B cell (primary cell): ENCODE results near the gene SYTL1. TPM values are rescaled to one million over a fixed set of nuclear protein-coding genes. Genes with fewer than 3 reads are reported as not detected.
"Not testable (repeated sequence)": the region's sequence is repeated elsewhere in the genome, so short reads cannot be mapped to it uniquely, and the experiment has no call there.

Experiments
- ATAC-seq: fragments of 200-7000 bp; cut with Tn5 transposase; one replicate; pipeline ENCODE4 v1.10.0; 2021; ENCODE audit warnings: low read depth, mild to moderate bottlenecking, moderate number of reproducible peaks, moderate library complexity
- CTCF ChIA-PET: fragments of 350-600 bp; sonication (Branson Sonifier 250); formaldehyde crosslinking; loops from one replicate; lab custom pipeline; 2021; ENCODE audit warnings: antibody characterized with exemption, inconsistent platforms; lab: Charles Lee
- POLR2A ChIA-PET: fragments of 350-600 bp; sonication (Branson Sonifier 250); formaldehyde crosslinking; loops from one replicate; lab custom pipeline; 2021; ENCODE audit warnings: antibody characterized with exemption; lab: Charles Lee
- DNase-seq: peaks from one replicate; pipeline ENCODE4 v3.0.0; 2013
- H2AFZ ChIP-seq: 2 replicates; pipeline ENCODE4 v1.6.1; 2012; ENCODE audit warnings: mild to moderate bottlenecking, low read depth, low read length; ENCODE audit not compliant: insufficient read depth, poor library complexity, severe bottlenecking
- H3K27ac ChIP-seq, 2 donors: 1 replicate in 1 of 2; 2 replicates in 1 of 2; pipeline ENCODE4 v1.5.1; 2012 to 2013; ENCODE audit warnings: low read length in 2 of 2, mild to moderate bottlenecking in 2 of 2, moderate library complexity in 1 of 2
- H3K27me3 ChIP-seq, 4 experiments: fragments of 200-600 bp in 1 of 4; sonication (generic) in 1 of 4; replicated peaks in 1 of 4; 1 replicate in 2 of 4; 2 replicates in 2 of 4; pipeline versions ENCODE4 v1.6.1 to v1.7.0; 2013 to 2016; ENCODE audit warnings: low read length in 3 of 4, mild to moderate bottlenecking in 2 of 4, mixed read lengths in 1 of 4, moderate library complexity in 1 of 4; ENCODE audit not compliant: insufficient read depth in 4 of 4, control insufficient read depth in 3 of 4; ENCODE audit errors: control extremely low read depth in 1 of 4
- H3K36me3 ChIP-seq, 2 experiments: replicated peaks in 1 of 2; 1 replicate in 1 of 2; 2 replicates in 1 of 2; pipeline versions ENCODE4 v1.6.1 to v1.7.1; 2013; ENCODE audit warnings: low read length in 1 of 2; ENCODE audit not compliant: insufficient read depth in 2 of 2, control insufficient read depth in 1 of 2; ENCODE audit errors: control extremely low read depth in 1 of 2, extremely low read depth in 1 of 2
- H3K4me1 ChIP-seq, 2 donors: fragments of 200-600 bp in 1 of 2; sonication (generic) in 1 of 2; 1 replicate in 1 of 2; 2 replicates in 1 of 2; pipeline versions ENCODE4 v1.5.1 to v1.6.1; 2013 to 2017; ENCODE audit warnings: low read length in 2 of 2; ENCODE audit not compliant: control insufficient read depth in 2 of 2, insufficient read depth in 2 of 2
- H3K4me2 ChIP-seq: replicated peaks from 2 replicates; pipeline ENCODE3; 2012; ENCODE audit warnings: mild to moderate bottlenecking, low read depth, low read length; ENCODE audit not compliant: poor library complexity, severe bottlenecking
- H3K4me3 ChIP-seq, 5 experiments: fragments of 200-600 bp in 1 of 5; sonication (generic) in 1 of 5; 1 replicate in 3 of 5; 2 replicates in 2 of 5; pipeline versions ENCODE4 v1.5.1 to v1.7.0; 2011 to 2016; ENCODE audit warnings: low read length in 4 of 5, mild to moderate bottlenecking in 4 of 5, low read depth in 2 of 5, control low read depth in 1 of 5, moderate library complexity in 1 of 5; ENCODE audit not compliant: insufficient read depth in 1 of 5; ENCODE audit errors: control extremely low read depth in 1 of 5, extremely low read depth in 1 of 5
- H3K79me2 ChIP-seq: fragments of 200-600 bp; sonication (generic); one replicate; pipeline ENCODE4 v1.6.0; 2016; ENCODE audit warnings: low read length; ENCODE audit not compliant: control insufficient read depth, insufficient read depth
- H3K9ac ChIP-seq: fragments of 200-600 bp; sonication (generic); 2 replicates; pipeline ENCODE4 v1.6.1; 2017; ENCODE audit warnings: mild to moderate bottlenecking, low read length, moderate library complexity
- H3K9me3 ChIP-seq, 3 donors: one replicate each; pipeline versions ENCODE4 v1.6.1 to v1.7.1; 2013; ENCODE audit warnings: low read length in 2 of 3; ENCODE audit not compliant: control insufficient read depth in 2 of 3, insufficient read depth in 1 of 3; ENCODE audit errors: control extremely low read depth in 1 of 3
- H4K20me1 ChIP-seq: 2 replicates; pipeline ENCODE4 v1.6.0; 2012; ENCODE audit warnings: mild to moderate bottlenecking, low read length; ENCODE audit not compliant: insufficient read depth, control insufficient read depth, poor library complexity, severe bottlenecking
- H3K27ac Mint-ChIP-seq: one replicate; pipeline ENCODE4 v1.8.0; 2021; ENCODE audit warnings: mixed read lengths
- H3K27me3 Mint-ChIP-seq: one replicate; pipeline ENCODE4 v1.8.0; 2021; ENCODE audit warnings: mixed read lengths
- H3K4me1 Mint-ChIP-seq: one replicate; pipeline ENCODE4 v1.8.0; 2021; ENCODE audit warnings: mixed read lengths
- H3K4me3 Mint-ChIP-seq: one replicate; pipeline ENCODE4 v1.8.0; 2021; ENCODE audit warnings: mixed read lengths
- H3K9me3 Mint-ChIP-seq: one replicate; pipeline ENCODE4 v1.8.0; 2022; ENCODE audit warnings: mixed read lengths; ENCODE audit not compliant: insufficient read depth
- EZH2 ChIP-seq: IDR thresholded peaks from 2 replicates; pipeline ENCODE4 v1.6.1; 2012; ENCODE audit warnings: borderline replicate concordance, low read depth, mild to moderate bottlenecking, moderate library complexity, low read length; ENCODE audit not compliant: insufficient read depth, poor library complexity, severe bottlenecking
- whole genome bisulfite sequencing: methylation state at CpG from one replicate; pipeline ENCODE4 v1.1.5; 2013; ENCODE audit warnings: missing lambda C conversion rate; ENCODE audit not compliant: insufficient coverage; 5-methylcytosine and 5-hydroxymethylcytosine counted together
- intact Hi-C: fragments of 100-400 bp; cut with micrococcal nuclease; formaldehyde crosslinking; loops from one replicate; pipeline ENCODE4 v1.10.0; 2022
- polyA plus RNA-seq: library from polyadenylated mRNA; depleted of rRNA; stranded (reverse); fragments of >200 nt; gene quantifications from 2 replicates; pipeline ENCODE4 v1.2.3, GENCODE V29; 2012
- total RNA-seq, 2 donors: library from RNA; stranded (reverse); fragments of 120-200 nt in 1 of 2; gene quantifications; 1 replicate in 1 of 2; 2 replicates in 1 of 2; pipeline versions ENCODE4 v1.2.3 to v1.2.4, GENCODE V29; 2013 to 2022
- TF ChIP-seq, protein P1 (sequence below): fragments of 200-600 bp; IDR thresholded peaks from one replicate; pipeline ENCODE4 v1.8.0; 2022; ENCODE audit warnings: antibody characterized with exemption, mild to moderate bottlenecking

SYTL1 gene
- total and polyA plus RNA-seq, 2 donors (not counting 1 experiment from before 2014, with no cell fraction given), result 159 to 444 TPM

- Mint-ChIP-seq H3K4me3 (no peak within 1 kb of the TSS), H3K9me3 (no peaks in the 10 kb centered on the region), H3K27ac (no peak within 1 kb of the TSS), H3K4me1 (peaks cover 8% of the 10 kb centered on the region), H3K27me3 (peaks cover 4% of the 10 kb centered on the region)
- Histone ChIP-seq H2AFZ (no peak within 1 kb of the TSS), H3K79me2 (no peaks in the 10 kb centered on the region), H3K36me3 (no peaks in the 10 kb centered on the region), H4K20me1 (no peaks in the 10 kb centered on the region), H3K27me3 (no peaks in the 10 kb centered on the region), H3K9ac (no peak within 1 kb of the TSS), H3K27ac (no peak within 1 kb of the TSS), H3K9me3 (peaks cover 0 to 4% (median 0%) of the 10 kb centered on the region in 3 donors), H3K4me3 (no peak within 1 kb of the TSS), H3K4me1 (peaks cover 8 to 12% of the 10 kb centered on the region in 2 donors), H3K4me2 (peak within 1 kb of the TSS; percentile 42)
- intact Hi-C loops, result no loop called here
- POLR2A ChIA-PET, result interaction anchor here (0.5 to 1.3 kb wide), 2 partner anchors 18 to 156 kb away, joined by 4 to 5 read pairs; no protein-coding TSS in a partner anchor
- TF ChIP-seq, protein P1, sequence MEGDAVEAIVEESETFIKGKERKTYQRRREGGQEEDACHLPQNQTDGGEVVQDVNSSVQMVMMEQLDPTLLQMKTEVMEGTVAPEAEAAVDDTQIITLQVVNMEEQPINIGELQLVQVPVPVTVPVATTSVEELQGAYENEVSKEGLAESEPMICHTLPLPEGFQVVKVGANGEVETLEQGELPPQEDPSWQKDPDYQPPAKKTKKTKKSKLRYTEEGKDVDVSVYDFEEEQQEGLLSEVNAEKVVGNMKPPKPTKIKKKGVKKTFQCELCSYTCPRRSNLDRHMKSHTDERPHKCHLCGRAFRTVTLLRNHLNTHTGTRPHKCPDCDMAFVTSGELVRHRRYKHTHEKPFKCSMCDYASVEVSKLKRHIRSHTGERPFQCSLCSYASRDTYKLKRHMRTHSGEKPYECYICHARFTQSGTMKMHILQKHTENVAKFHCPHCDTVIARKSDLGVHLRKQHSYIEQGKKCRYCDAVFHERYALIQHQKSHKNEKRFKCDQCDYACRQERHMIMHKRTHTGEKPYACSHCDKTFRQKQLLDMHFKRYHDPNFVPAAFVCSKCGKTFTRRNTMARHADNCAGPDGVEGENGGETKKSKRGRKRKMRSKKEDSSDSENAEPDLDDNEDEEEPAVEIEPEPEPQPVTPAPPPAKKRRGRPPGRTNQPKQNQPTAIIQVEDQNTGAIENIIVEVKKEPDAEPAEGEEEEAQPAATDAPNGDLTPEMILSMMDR, result no peak
- no peak for TF ChIP-seq EZH2
- CTCF ChIA-PET, result interaction anchor here (0.5 to 9.4 kb wide), 12 partner anchors 12 to 384 kb away, joined by 3 to 135 read pairs (median 4); partner anchors contain the start of gene MAP3K6
- 31% methylated on average over 43 of the region's 43 CpGs for WGBS
- peak; percentile 72 for ATAC-seq
- DNase-seq, result no peak
Measured at GRCh38 chr1:27383039-27383605, 41.3 kb downstream of the SYTL1 start, which contains the start of gene CD164L2. TSS of gene CD164L2 (minus strand) at chr1:27383333. CDS start at chr1:27383239, 94 bp downstream.

DNA sequence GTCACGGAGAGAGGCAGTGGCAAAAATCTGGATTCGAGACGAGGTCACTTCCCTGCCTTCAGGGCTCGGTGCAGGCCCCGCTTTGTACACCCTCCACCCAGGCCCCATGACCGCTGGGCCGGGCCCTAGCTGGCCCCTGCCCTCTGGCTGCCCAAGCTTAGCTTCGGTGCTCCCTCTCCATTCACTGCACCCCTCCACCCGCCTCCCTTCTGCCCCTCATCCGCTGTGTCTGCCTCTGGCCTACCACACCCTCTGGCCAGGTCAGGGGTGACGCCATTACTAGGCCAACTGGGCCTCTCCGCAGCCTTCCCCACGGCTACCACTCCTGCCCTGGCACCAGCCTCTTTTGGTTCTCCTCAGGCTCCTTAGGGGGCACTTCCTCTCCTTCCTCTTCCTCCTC is 41.8 kb downstream of the SYTL1 start:
- H3K4me1 ChIP-seq, result peaks cover 8 to 12% of the 10 kb centered on the region in 2 donors
- CTCF ChIA-PET, result interaction anchor here (0.5 to 9.4 kb wide), 7 partner anchors 11 to 383 kb away, joined by 3 to 297 read pairs (median 16); partner anchors contain the start of gene MAP3K6
- H3K4me3 Mint-ChIP-seq, result no peak overlapping the region
- DNase-seq (no peak), ATAC-seq (no peak)
- TF ChIP-seq, protein P1, result no peak
- no peak for TF ChIP-seq EZH2
- peaks cover 12% of the 10 kb centered on the region for H3K4me1 Mint-ChIP-seq
- H3K9me3 Mint-ChIP-seq, result no peaks in the 10 kb centered on the region
- no peak overlapping the region for H3K4me3 ChIP-seq
- H4K20me1 ChIP-seq, result no peaks in the 10 kb centered on the region
- H3K27me3 ChIP-seq, result no peaks in the 10 kb centered on the region
- no peak overlapping the region for H2AFZ ChIP-seq
- H3K27me3 Mint-ChIP-seq, result peaks cover 6% of the 10 kb centered on the region
- no peak overlapping the region for H3K27ac Mint-ChIP-seq
- 92% methylated on average over 13 of the region's 13 CpGs for WGBS
- no peak overlapping the region for H3K27ac ChIP-seq
- intact Hi-C loops, result no loop called here
- H3K9me3 ChIP-seq, result peaks cover 0 to 4% (median 0%) of the 10 kb centered on the region in 3 donors
- peak overlapping the region; percentile 42 for H3K4me2 ChIP-seq
- H3K79me2 ChIP-seq, result no peaks in the 10 kb centered on the region
- H3K9ac ChIP-seq, result no peak overlapping the region
- POLR2A ChIA-PET, result interaction anchor here (0.7 to 1.3 kb wide), 2 partner anchors 14 to 19 kb away, joined by 4 to 6 read pairs; no protein-coding TSS in a partner anchor
- no peaks in the 10 kb centered on the region for H3K36me3 ChIP-seq

DNA sequence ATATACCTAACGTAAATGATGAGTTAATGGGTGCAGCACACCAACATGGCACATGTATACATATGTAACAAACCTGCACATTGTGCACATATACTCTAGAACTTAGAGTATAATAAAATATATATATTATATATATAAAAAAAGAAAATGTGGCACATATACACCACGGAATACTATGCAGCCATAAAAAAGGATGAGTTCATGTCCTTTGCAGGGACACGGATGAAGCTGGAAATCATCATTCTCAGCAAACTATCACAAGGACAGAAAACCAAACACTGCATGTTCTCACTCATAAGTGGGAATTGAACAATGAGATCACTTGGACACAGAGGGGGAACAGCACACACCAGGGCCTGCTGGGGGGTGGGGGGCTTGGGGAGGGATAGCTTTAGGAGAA is 43.0 kb downstream of the SYTL1 start:
- H3K9me3 Mint-ChIP-seq, H3K27ac ChIP-seq, intact Hi-C loops, H3K4me3 ChIP-seq, H3K9ac ChIP-seq, H3K36me3 ChIP-seq, ATAC-seq, H3K27ac Mint-ChIP-seq, H3K4me2 ChIP-seq, H3K27me3 Mint-ChIP-seq, H3K27me3 ChIP-seq, H2AFZ ChIP-seq, H3K79me2 ChIP-seq, POLR2A ChIA-PET, DNase-seq, H4K20me1 ChIP-seq, H3K4me3 Mint-ChIP-seq, H3K9me3 ChIP-seq: not testable (repeated sequence)
- WGBS, result no CpG with 5 or more reads among the region's 3 CpGs
- peaks cover 8 to 12% of the 10 kb centered on the region in 2 donors for H3K4me1 ChIP-seq
- CTCF ChIA-PET, result interaction anchor here (0.8 to 9.4 kb wide), 7 partner anchors 10 to 86 kb away, joined by 3 to 297 read pairs (median 16); partner anchors contain the start of gene MAP3K6
- H3K4me1 Mint-ChIP-seq, result peaks cover 13% of the 10 kb centered on the region
